GM21737 (cell line): ENCODE results near the gene RASGRF2.

Experiments
- ATAC-seq: cut with Tn5 transposase; IDR thresholded peaks from one replicate; pipeline ENCODE4 v1.9.1; 2021; ENCODE audit warnings: mild to moderate bottlenecking, moderate library complexity; ENCODE audit not compliant: unreplicated experiment

The RASGRF2 gene

GRCh38 chr5:80959768-80960442 is at the start of gene RASGRF2:
RASGRF2 (plus strand) TSS chr5:80960363; CDS start chr5:80960739, 376 bp downstream.
- no peak for ATAC-seq

GRCh38 chr5:80912479-80912878 is 47.7 kb upstream of the RASGRF2 start:
- no peak for ATAC-seq

GRCh38 chr5:80915716-80916115 is 44.4 kb upstream of the RASGRF2 start:
- ATAC-seq: no peak

- ATAC-seq: no peak
Measured at GRCh38 chr5:80916676-80917075, 43.5 kb upstream of the RASGRF2 start.

GRCh38 chr5:80917631-80918030 is 42.5 kb upstream of the RASGRF2 start:
- no peak for ATAC-seq

GRCh38 chr5:80919678-80920196 is 40.4 kb upstream of the RASGRF2 start:
- no peak for ATAC-seq

GRCh38 chr5:80920333-80920732 is 39.8 kb upstream of the RASGRF2 start:
- ATAC-seq: no peak

- no peak for ATAC-seq
Measured at GRCh38 chr5:80921026-80921425, 39.1 kb upstream of the RASGRF2 start.

GRCh38 chr5:80925931-80926330 is 34.2 kb upstream of the RASGRF2 start:
- ATAC-seq: no peak

GRCh38 chr5:80926536-80926935 is 33.6 kb upstream of the RASGRF2 start:
- ATAC-seq: no peak

- ATAC-seq: no peak
Measured at GRCh38 chr5:80926979-80927656, 33.0 kb upstream of the RASGRF2 start.

- no peak for ATAC-seq
Measured at GRCh38 chr5:80928073-80928472, 32.1 kb upstream of the RASGRF2 start.

- ATAC-seq: no peak
Measured at GRCh38 chr5:80930940-80931339, 29.2 kb upstream of the RASGRF2 start.

GRCh38 chr5:80931411-80931810 is 28.8 kb upstream of the RASGRF2 start:
- ATAC-seq: no peak

GRCh38 chr5:80933036-80933435 is 27.1 kb upstream of the RASGRF2 start:
- no peak for ATAC-seq

GRCh38 chr5:80934751-80935150 is 25.4 kb upstream of the RASGRF2 start:
- no peak for ATAC-seq

GRCh38 chr5:80935811-80936385 is 24.3 kb upstream of the RASGRF2 start:
- no peak for ATAC-seq

GRCh38 chr5:80936881-80937280 is 23.3 kb upstream of the RASGRF2 start:
- ATAC-seq: no peak

- ATAC-seq: no peak
Measured at GRCh38 chr5:80937584-80938356, 22.4 kb upstream of the RASGRF2 start.

GRCh38 chr5:80941496-80941895 is 18.7 kb upstream of the RASGRF2 start:
- no peak for ATAC-seq

- ATAC-seq: no peak
Measured at GRCh38 chr5:80951366-80951765, 8.8 kb upstream of the RASGRF2 start.
